ENCODE data around the gene FAM3C.

FAM3C gene

DNA sequence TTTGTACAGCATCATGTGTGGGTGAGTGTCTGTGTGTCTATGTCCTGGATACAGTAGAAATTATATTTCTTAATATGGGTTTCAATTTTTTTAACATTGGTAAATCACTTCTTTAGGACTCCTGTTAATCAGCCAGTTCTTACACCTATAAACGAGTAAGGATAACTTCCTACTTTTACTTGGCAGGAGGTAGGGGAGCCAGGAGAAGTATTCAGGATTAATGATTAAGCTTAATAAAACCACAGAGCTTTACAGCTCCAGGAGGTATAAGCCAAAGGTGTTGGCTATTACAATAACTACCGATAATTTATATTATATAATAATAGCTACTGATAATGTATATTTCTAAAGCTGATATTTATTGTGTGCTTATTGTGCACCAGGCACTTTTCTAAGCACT, 1.7 kb upstream of the FAM3C start:
- no peak for DNase-seq (ENCODE audit: insufficient read length, low spot score)
- TF ChIP-seq POLR2AphosphoS5 (IDR thresholded peaks at IDR 0.05; ENCODE audit: low read depth, low read length) (no peak), PAX5 (IDR thresholded peaks at IDR 0.05; ENCODE audit: insufficient read depth, low read length, severe bottlenecking) (no peak), POLR2A (IDR thresholded peaks at IDR 0.05; ENCODE audit: low read depth, low read length) (no peak), POU2F2 (IDR thresholded peaks at IDR 0.05; ENCODE audit: low read depth, low read length) (no peak), SPI1 (IDR thresholded peaks at IDR 0.05; ENCODE audit: low read depth, low read length) (no peak), TAF1 (IDR thresholded peaks at IDR 0.05; ENCODE audit: low read depth, low read length) (no peak)
- no peak for FAIRE-seq

DNA sequence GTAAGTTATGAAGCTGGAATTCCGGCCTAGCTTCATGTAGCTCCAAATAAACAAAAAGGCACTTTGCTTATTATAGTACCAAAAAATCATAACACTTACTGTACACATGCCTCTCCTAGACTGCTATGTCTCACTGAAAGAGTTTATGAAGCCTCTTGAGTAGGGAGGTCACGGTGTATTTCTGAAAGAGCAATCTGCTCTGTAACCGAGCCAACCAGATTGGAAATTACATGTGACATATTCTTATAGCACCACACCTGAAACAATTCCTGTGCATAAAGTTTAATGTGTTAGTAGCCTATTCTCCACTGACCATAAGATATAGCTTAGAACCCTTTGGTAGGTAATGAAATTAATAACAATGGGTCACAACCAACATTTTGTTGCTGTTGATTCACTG, 1.3 kb upstream of the FAM3C start:
- no peak for DNase-seq (ENCODE audit: insufficient read length, low spot score)
- TF ChIP-seq POU2F2 (IDR thresholded peaks at IDR 0.05; ENCODE audit: low read depth, low read length) (no peak), POLR2A (IDR thresholded peaks at IDR 0.05; ENCODE audit: low read depth, low read length) (no peak), SPI1 (IDR thresholded peaks at IDR 0.05; ENCODE audit: low read depth, low read length) (no peak), POLR2AphosphoS5 (IDR thresholded peaks at IDR 0.05; ENCODE audit: low read depth, low read length) (no peak), TAF1 (IDR thresholded peaks at IDR 0.05; ENCODE audit: low read depth, low read length) (no peak), PAX5 (IDR thresholded peaks at IDR 0.05; ENCODE audit: insufficient read depth, low read length, severe bottlenecking) (no peak)
- FAIRE-seq: no peak

DNA sequence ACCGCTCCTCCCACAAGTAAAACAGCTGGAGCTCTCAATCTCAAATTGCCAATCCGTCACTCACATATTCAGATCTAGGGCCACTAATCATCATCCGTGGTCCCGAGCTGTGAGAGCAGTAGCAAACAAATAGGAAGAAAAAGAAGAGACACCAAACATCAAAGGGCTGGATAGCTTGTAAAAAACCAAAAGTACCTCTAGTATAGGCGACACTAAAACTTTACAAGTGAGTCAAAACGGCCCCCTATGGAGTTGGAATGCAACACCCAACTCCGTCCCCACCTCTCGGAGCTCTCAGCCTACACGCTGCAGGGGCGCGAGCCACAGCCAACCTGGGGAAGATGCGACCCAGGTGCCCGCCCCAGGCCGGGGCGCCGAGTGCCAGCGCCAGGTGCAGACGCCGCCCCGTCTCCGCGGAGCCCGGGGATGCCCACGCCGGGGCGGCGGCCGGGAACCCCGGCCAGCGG, 581 bp downstream of the FAM3C start:
- no peak for DNase-seq (ENCODE audit: insufficient read length, low spot score)
- peak; percentile 13 for FAIRE-seq
- TF ChIP-seq POLR2A (IDR thresholded peaks at IDR 0.05; ENCODE audit: low read depth, low read length): peak; percentile 81
- no peak for TF ChIP-seq POU2F2 (IDR thresholded peaks at IDR 0.05; ENCODE audit: low read depth, low read length)
- TF ChIP-seq PAX5 (IDR thresholded peaks at IDR 0.05; ENCODE audit: insufficient read depth, low read length, severe bottlenecking): no peak
- TF ChIP-seq POLR2AphosphoS5 (IDR thresholded peaks at IDR 0.05; ENCODE audit: low read depth, low read length): peak; percentile 85
- no peak for TF ChIP-seq TAF1 (IDR thresholded peaks at IDR 0.05; ENCODE audit: low read depth, low read length)

DNA sequence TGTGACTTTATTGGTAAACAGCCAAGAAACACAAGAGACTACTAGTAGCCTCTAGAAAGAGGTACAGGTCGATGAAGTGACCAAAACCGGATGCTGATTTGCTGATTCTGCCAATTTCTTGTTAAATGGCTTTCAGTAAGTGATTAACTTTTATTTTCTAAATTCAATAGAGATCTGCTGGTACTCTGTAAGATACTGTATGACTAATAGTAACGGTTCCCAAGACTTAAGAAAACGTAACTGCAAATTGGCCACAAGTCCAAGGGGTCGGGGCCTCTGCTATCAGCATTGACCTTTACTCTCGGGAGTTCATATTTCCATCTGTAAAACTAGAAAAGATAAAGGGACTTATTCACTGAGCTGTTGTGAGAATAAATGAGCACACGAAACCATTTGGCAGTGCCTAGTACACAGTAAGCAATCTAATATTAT, 1.4 kb downstream of the FAM3C start:
- no peak for DNase-seq (ENCODE audit: insufficient read length, low spot score)
- TF ChIP-seq POLR2AphosphoS5 (IDR thresholded peaks at IDR 0.05; ENCODE audit: low read depth, low read length): 0 out of 2 replicates have a peak, but pooled peaks have one; percentile 33
- TF ChIP-seq POLR2A (IDR thresholded peaks at IDR 0.05; ENCODE audit: low read depth, low read length): no peak
- no peak for FAIRE-seq

DNA sequence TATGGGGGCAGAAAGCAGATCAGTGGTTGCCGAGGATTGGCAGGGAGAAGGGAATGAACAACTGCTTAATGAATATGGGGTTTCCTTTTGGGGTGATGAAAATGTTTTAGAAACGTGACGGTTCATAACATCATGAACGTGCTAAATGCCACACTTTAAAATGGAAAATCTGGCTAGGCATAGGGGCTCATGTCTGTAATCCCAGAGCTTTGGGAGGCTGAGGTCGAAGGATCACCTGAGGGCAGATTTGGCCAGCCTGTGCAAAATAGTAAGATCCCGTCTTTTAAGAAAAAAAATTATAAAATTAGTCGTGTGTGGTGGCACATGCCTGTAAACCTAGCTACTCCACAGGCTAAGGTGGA, 3.1 kb downstream of the FAM3C start:
- FAIRE-seq: no peak
- TF ChIP-seq SPI1 (IDR thresholded peaks at IDR 0.05; ENCODE audit: low read depth, low read length) (no peak), POLR2AphosphoS5 (IDR thresholded peaks at IDR 0.05; ENCODE audit: low read depth, low read length) (0 out of 2 replicates have a peak, but pooled peaks have one; percentile 26), POLR2A (IDR thresholded peaks at IDR 0.05; ENCODE audit: low read depth, low read length) (peak; percentile 37; the same call in 1 of the 2 replicates), TAF1 (IDR thresholded peaks at IDR 0.05; ENCODE audit: low read depth, low read length) (no peak)
- no peak for DNase-seq (ENCODE audit: insufficient read length, low spot score)

DNA sequence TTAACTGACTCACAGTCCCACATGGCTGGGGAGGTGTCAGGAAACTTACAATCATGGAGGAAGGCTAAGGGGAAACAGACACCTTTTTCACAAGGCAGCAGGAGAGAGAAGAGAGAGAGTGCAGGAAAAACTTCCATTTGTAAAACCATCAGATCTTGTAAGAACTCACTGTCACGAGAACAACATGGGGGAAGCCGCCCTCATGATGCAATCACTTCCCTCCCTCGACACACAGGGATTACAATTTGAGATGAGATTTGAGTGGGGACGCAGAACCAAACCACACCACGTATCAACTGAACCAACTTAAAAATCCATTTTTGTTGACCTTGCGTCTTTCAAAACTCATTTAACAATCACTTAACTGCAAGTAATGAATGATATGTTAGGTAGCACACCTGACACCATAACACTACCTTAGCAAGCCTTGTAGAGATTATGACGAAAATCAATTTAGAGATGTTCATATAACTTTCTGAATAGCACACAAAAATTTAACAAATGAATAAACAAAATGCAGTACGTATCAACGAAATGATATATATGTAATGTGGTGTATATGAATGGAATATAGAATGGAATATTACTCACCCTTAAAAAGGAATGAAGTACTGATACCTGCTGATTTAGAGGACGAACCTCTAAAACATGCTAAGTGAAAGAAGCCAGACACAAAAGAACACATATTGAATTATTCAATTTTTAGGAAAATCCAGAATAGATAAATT, 3.7 kb downstream of the FAM3C start:
- no peak for TF ChIP-seq PAX5 (IDR thresholded peaks at IDR 0.05; ENCODE audit: insufficient read depth, low read length, severe bottlenecking)
- TF ChIP-seq POU2F2 (IDR thresholded peaks at IDR 0.05; ENCODE audit: low read depth, low read length): no peak
- TF ChIP-seq POLR2A (IDR thresholded peaks at IDR 0.05; ENCODE audit: low read depth, low read length): no peak
- TF ChIP-seq SPI1 (IDR thresholded peaks at IDR 0.05; ENCODE audit: low read depth, low read length): no peak
- no peak for TF ChIP-seq POLR2AphosphoS5 (IDR thresholded peaks at IDR 0.05; ENCODE audit: low read depth, low read length)
- TF ChIP-seq TAF1 (IDR thresholded peaks at IDR 0.05; ENCODE audit: low read depth, low read length): no peak
- no peak for FAIRE-seq
- DNase-seq (ENCODE audit: insufficient read length, low spot score): no peak

DNA sequence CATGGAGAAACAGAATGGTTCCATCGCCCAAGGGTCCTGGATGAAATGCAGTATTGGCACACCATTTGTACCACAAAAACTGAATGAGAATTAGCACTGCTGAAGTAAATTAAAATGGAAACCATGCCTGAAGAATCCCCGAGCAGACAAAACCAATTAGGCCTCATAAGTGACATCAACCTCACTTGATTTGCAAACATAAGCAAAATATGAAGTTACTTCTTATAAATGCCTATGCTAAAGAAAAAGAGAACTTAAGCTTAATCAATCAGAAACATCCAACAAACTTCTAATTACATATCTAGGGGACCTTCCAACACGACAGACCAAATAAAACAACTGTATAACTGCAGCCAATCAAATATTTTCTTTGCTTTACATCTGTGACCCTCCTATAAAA, 4.4 kb downstream of the FAM3C start:
- FAIRE-seq (no peak), DNase-seq (ENCODE audit: insufficient read length, low spot score) (no peak)
- TF ChIP-seq POLR2A (IDR thresholded peaks at IDR 0.05; ENCODE audit: low read depth, low read length): no peak
- no peak for TF ChIP-seq TAF1 (IDR thresholded peaks at IDR 0.05; ENCODE audit: low read depth, low read length)
- TF ChIP-seq PAX5 (IDR thresholded peaks at IDR 0.05; ENCODE audit: insufficient read depth, low read length, severe bottlenecking): no peak
- TF ChIP-seq POLR2AphosphoS5 (IDR thresholded peaks at IDR 0.05; ENCODE audit: low read depth, low read length): no peak
- TF ChIP-seq SPI1 (IDR thresholded peaks at IDR 0.05; ENCODE audit: low read depth, low read length): no peak
- no peak for TF ChIP-seq POU2F2 (IDR thresholded peaks at IDR 0.05; ENCODE audit: low read depth, low read length)

DNA sequence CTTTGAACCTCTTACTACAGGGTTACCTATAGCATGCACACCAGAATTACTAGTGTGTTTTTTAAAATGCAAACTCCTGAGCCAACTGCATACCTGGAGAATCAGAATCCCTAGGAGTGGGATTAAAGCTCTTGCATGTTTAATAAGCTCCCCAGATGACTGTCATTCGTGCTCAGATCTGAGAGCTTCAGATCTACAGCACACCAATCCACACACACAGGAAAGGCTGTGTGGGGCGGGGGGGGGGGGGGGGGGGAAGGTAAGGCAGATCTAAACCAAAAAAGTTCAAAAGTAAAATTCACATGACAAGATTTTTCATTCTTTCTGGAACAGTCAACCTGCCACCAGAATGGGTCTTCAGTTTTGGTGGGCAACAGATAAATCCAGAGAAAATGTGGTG, 5.5 kb downstream of the FAM3C start:
- FAIRE-seq: peak; percentile 43
- no peak for TF ChIP-seq POLR2AphosphoS5 (IDR thresholded peaks at IDR 0.05; ENCODE audit: low read depth, low read length)
- TF ChIP-seq POU2F2 (IDR thresholded peaks at IDR 0.05; ENCODE audit: low read depth, low read length): no peak
- TF ChIP-seq SPI1 (IDR thresholded peaks at IDR 0.05; ENCODE audit: low read depth, low read length): no peak
- no peak for TF ChIP-seq TAF1 (IDR thresholded peaks at IDR 0.05; ENCODE audit: low read depth, low read length)
- no peak for TF ChIP-seq POLR2A (IDR thresholded peaks at IDR 0.05; ENCODE audit: low read depth, low read length)
- TF ChIP-seq PAX5 (IDR thresholded peaks at IDR 0.05; ENCODE audit: insufficient read depth, low read length, severe bottlenecking): no peak

DNA sequence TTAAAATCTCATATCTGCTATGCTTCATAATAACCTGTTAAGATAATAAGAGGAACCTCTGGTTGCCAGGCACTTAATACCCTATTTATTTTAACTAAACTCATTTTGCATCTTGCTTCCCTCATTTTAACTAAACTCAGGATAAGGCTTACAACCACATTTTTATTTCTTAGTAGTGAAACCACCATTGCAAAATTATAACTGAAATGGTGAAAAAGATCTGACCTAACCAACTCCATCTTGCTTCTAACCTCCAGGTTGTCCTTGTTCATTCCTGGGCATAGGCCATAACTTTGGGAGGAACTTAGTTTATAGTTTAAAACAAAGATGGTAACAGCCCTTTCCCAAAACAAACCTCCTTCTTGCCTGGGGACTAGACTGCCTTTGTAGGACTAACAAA, 6.0 kb downstream of the FAM3C start:
- FAIRE-seq: no peak
- TF ChIP-seq POLR2A (IDR thresholded peaks at IDR 0.05; ENCODE audit: low read depth, low read length) (no peak), POU2F2 (IDR thresholded peaks at IDR 0.05; ENCODE audit: low read depth, low read length) (no peak), SPI1 (IDR thresholded peaks at IDR 0.05; ENCODE audit: low read depth, low read length) (no peak), POLR2AphosphoS5 (IDR thresholded peaks at IDR 0.05; ENCODE audit: low read depth, low read length) (no peak), PAX5 (IDR thresholded peaks at IDR 0.05; ENCODE audit: insufficient read depth, low read length, severe bottlenecking) (no peak), TAF1 (IDR thresholded peaks at IDR 0.05; ENCODE audit: low read depth, low read length) (no peak)
- DNase-seq (ENCODE audit: insufficient read length, low spot score): no peak

More for the DNA sequence above, 5.5 kb downstream of the FAM3C start:
- DNase-seq (ENCODE audit: insufficient read length, low spot score): no peak

DNA sequence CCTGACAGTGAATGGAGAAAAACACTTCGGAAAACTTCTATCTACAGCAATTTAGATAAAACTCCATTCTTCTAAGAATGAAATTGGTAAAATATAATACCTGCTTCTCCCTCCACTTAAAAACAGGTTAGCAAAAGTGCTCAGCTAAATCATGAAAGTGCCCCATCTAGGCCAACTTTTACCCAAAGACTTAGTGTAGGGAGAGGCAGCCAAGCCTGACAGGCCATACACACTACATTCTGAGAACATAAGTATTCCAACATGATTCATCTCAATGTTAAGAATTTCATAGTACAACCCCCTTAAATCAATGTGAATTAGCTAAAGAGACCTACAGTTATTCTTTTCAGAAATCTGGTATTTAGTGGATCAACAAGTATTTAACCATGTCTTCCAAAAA, 7.2 kb downstream of the FAM3C start:
- TF ChIP-seq PAX5 (IDR thresholded peaks at IDR 0.05; ENCODE audit: insufficient read depth, low read length, severe bottlenecking): peak; percentile 51
- no peak for TF ChIP-seq POLR2A (IDR thresholded peaks at IDR 0.05; ENCODE audit: low read depth, low read length)

More for the DNA sequence above, 7.2 kb downstream of the FAM3C start:
- peak; percentile 56 for FAIRE-seq
- no peak for DNase-seq (ENCODE audit: insufficient read length, low spot score)

All from GM12891 (cell line).